Neuron (in vitro differentiated cells): Measurements from ENCODE around the gene SOD2.
"Not testable (repeated sequence)": the region's sequence is repeated elsewhere in the genome, so short reads cannot be mapped to it uniquely, and the experiment has no call there.

ENCODE experiments used
- H2AFZ ChIP-seq: one replicate; pipeline ENCODE4 v1.6.1; 2013; ENCODE audit warnings: low read depth, mild to moderate bottlenecking, inconsistent platforms, low read length, moderate library complexity
- H3K27me3 ChIP-seq: one replicate; pipeline ENCODE4 v1.6.1; 2013; ENCODE audit warnings: low read length; ENCODE audit not compliant: insufficient read depth
- H3K36me3 ChIP-seq: one replicate; pipeline ENCODE4 v1.6.1; 2013; ENCODE audit warnings: low read length; ENCODE audit not compliant: insufficient read depth
- H3K4me1 ChIP-seq: one replicate; pipeline ENCODE4 v1.6.1; 2013; ENCODE audit warnings: low read length; ENCODE audit not compliant: insufficient read depth
- H3K4me3 ChIP-seq: 2 replicates; pipeline ENCODE4 v1.5.1; 2013; ENCODE audit warnings: mild to moderate bottlenecking, low read length, moderate library complexity
- H3K9me3 ChIP-seq: one replicate; pipeline ENCODE4 v1.6.1; 2013; ENCODE audit warnings: low read length

The SOD2 gene

DNA sequence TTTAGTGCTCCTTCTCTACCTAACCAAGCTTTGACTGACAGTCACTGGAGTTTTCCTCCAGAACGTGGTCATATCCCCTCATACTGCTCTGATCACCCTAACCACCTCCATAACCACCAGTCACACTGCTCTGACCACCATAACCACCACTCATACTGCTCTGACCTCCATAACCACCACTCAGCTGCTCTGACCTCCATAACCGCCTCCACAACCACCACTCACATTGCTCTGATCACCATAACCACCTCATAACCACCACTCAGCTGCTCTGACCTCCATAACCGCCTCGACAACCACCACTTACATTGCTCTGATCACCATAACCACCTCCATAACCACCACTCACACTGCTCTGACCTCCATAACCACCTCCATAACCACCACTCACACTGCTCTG lies 17.6 kb upstream of the SOD2 start:
- not testable (repeated sequence) for H2AFZ ChIP-seq, H3K4me1 ChIP-seq, H3K4me3 ChIP-seq, H3K36me3 ChIP-seq, H3K9me3 ChIP-seq, H3K27me3 ChIP-seq

DNA sequence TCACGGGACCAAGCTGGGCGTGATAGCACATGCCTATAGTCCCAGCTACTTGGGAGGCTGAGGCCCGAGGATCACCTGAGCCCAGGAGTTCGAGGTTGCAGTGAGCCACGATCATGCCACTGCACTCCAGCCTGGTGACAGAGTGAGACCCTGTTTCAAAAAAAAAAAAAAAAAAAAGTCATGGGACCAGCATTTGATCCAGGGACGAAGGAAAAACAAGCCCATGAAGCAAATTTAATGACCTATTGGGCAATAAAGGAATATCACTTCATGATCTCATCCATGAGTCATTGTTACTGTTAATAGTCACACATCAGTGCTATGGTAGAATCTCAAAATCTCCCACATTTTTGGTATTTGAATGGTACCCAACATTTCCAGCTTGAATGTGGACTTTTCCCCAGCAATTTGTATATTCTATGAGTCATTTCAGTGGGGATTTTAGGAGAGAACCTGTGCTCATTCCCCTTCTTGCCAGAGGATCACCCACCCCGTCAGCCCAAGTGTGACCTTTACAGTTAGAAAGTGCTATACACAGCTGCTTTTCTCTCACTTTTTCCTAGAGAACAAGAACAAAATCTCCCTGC lies 8.5 kb upstream of the SOD2 start:
- H3K27me3 ChIP-seq = no peaks in the 10 kb centered on the region
- no peaks in the 10 kb centered on the region for H3K9me3 ChIP-seq
- H3K4me1 ChIP-seq = no peaks in the 10 kb centered on the region
- no peak overlapping the region for H2AFZ ChIP-seq
- H3K4me3 ChIP-seq = no peak overlapping the region
- H3K36me3 ChIP-seq = no peaks in the 10 kb centered on the region

- H3K9me3 ChIP-seq = no peaks in the 10 kb centered on the region
- no peak overlapping the region for H2AFZ ChIP-seq
- no peaks in the 10 kb centered on the region for H3K4me1 ChIP-seq
- H3K27me3 ChIP-seq = no peaks in the 10 kb centered on the region
- H3K4me3 ChIP-seq = no peak overlapping the region
- H3K36me3 ChIP-seq = no peaks in the 10 kb centered on the region
These were observed 7.9 kb upstream of the SOD2 start for GRCh38 chr6:159700970-159701369.

DNA sequence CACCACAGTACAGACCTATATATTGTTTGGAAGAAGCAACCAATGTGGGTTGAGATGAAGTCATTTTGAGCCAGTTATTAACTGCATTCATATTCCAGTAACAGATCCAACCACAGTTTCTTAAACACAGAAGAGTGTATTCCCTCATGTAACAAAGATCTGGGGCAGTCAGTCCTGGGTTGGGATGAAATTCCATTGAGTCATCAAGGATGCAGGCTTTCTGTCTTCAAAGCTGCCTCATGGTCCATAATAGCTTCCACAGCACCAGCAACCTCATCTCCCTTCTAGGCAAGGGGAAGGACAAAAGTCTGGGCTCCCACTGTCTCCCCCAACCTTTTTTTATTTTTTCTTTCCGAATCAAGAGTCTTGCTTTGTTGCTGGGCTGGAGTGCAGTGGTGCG lies 2.9 kb upstream of the SOD2 start:
- H3K36me3 ChIP-seq = no peaks in the 10 kb centered on the region

GRCh38 chr6:159693894-159694545 lies 979 bp upstream of the SOD2 start:
- Histone ChIP-seq H3K36me3 (peaks cover under 1% of the 10 kb centered on the region), H2AFZ (peak overlapping the region; percentile 70), H3K4me1 (peaks cover 26% of the 10 kb centered on the region), H3K27me3 (no peaks in the 10 kb centered on the region), H3K4me3 (peak overlapping the region; percentile 83), H3K9me3 (no peaks in the 10 kb centered on the region)

More for the DNA sequence above, 2.9 kb upstream of the SOD2 start:
- Histone ChIP-seq H3K27me3 (no peaks in the 10 kb centered on the region), H3K4me3 (no peak overlapping the region), H3K9me3 (no peaks in the 10 kb centered on the region), H3K4me1 (peaks cover 25% of the 10 kb centered on the region), H2AFZ (no peak overlapping the region)

GRCh38 chr6:159692303-159693127 lies 526 bp downstream of the SOD2 start:
- Histone ChIP-seq H3K9me3 (no peaks in the 10 kb centered on the region), H3K27me3 (no peaks in the 10 kb centered on the region), H3K36me3 (peaks cover 5% of the 10 kb centered on the region), H2AFZ (peak overlapping the region; percentile 52), H3K4me3 (peak overlapping the region; percentile 83), H3K4me1 (peaks cover 26% of the 10 kb centered on the region)

- no peak overlapping the region for H2AFZ ChIP-seq
- H3K4me1 ChIP-seq = peaks cover 26% of the 10 kb centered on the region
- no peaks in the 10 kb centered on the region for H3K27me3 ChIP-seq
- H3K36me3 ChIP-seq = peaks cover 10% of the 10 kb centered on the region
- no peaks in the 10 kb centered on the region for H3K9me3 ChIP-seq
- H3K4me3 ChIP-seq = peak overlapping the region; percentile 83
These were observed 1.1 kb downstream of the SOD2 start for GRCh38 chr6:159691963-159692287.

GRCh38 chr6:159691133-159691962 lies 1.7 kb downstream of the SOD2 start:
- peak overlapping the region; percentile 83 for H3K4me3 ChIP-seq
- H2AFZ ChIP-seq = no peak overlapping the region
- H3K9me3 ChIP-seq = no peaks in the 10 kb centered on the region
- no peaks in the 10 kb centered on the region for H3K27me3 ChIP-seq
- H3K36me3 ChIP-seq = peaks cover 13% of the 10 kb centered on the region
- peaks cover 26% of the 10 kb centered on the region for H3K4me1 ChIP-seq

DNA sequence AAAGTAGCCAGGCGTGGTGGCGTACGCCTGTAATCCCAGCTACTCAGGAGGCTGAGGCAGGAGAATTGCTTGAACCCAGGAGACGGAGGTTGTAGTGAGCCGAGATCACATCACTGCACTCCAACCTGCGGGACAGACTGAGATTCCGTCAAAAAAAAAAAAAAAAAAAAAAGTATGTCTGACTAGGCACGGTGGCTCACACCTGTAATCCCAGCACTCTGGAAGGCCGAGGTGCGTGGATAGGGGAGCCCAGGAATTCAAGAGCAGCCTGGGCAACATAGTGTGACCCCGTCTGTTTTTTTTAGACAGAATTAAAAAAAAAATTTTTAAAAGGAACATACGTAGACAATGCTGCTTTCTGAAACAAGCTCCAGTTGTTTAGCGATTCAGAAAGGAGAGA lies 2.9 kb downstream of the SOD2 start:
- not testable (repeated sequence) for H3K27me3 ChIP-seq
- H3K36me3 ChIP-seq = peaks cover 16% of the 10 kb centered on the region

DNA sequence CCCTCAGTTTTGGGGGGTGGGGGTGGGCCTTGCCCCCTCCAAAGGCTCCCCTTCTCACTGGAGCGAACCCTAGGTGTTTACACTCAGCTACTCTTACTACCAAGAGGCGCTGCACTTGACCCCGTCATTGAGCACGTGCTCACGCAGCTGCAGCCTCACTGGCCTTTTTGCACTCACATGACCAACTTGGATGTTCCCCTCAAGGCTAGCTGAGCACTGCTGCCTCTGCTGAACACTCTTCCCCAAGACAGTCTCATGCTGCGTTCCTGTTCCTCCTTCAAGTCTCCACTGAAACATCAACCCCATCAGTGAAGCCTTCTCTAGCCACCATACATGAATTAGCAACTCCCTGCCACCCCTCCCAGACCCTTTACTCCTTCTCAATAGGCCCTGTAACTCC lies 4.0 kb downstream of the SOD2 start:
- Histone ChIP-seq H3K4me1 (peaks cover 20% of the 10 kb centered on the region), H3K4me3 (no peak overlapping the region), H2AFZ (no peak overlapping the region), H3K9me3 (no peaks in the 10 kb centered on the region), H3K36me3 (peaks cover 22% of the 10 kb centered on the region), H3K27me3 (no peaks in the 10 kb centered on the region)

More for the DNA sequence above, 2.9 kb downstream of the SOD2 start:
- not testable (repeated sequence) for H3K4me3 ChIP-seq, H3K9me3 ChIP-seq, H2AFZ ChIP-seq
- H3K4me1 ChIP-seq = peaks cover 26% of the 10 kb centered on the region

DNA sequence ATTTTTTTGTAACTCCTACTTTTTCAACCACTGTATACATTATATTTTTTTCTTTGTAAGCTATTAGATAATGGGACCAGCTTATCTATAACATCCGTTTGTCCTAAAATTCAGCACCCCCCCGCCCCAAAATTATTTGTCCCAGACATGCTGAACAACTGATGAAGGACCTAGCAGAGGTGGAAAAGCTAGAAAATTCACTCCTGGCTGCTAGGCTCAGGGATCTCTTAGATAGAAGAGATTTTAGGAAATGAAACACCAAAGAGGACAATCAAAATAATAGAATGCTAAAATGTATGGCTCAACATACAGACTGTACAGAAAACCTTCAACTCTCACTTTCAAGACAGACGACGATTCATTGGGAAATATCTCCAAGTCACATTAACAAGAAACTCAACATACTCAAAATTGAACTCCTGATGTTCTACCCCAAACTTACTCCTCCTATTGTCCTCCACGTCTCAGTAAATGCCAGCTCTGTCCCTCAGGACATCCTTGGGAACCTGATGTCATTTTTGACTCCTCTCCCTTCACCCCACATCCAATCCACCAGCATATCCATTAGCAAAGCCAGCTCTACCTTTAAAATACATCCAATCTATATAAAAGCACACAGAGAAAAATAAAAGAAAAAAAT lies 4.7 kb downstream of the SOD2 start:
- Histone ChIP-seq H3K36me3 (peaks cover 29% of the 10 kb centered on the region), H2AFZ (no peak overlapping the region), H3K27me3 (no peaks in the 10 kb centered on the region), H3K4me1 (peaks cover 17% of the 10 kb centered on the region), H3K9me3 (no peaks in the 10 kb centered on the region), H3K4me3 (no peak overlapping the region)

DNA sequence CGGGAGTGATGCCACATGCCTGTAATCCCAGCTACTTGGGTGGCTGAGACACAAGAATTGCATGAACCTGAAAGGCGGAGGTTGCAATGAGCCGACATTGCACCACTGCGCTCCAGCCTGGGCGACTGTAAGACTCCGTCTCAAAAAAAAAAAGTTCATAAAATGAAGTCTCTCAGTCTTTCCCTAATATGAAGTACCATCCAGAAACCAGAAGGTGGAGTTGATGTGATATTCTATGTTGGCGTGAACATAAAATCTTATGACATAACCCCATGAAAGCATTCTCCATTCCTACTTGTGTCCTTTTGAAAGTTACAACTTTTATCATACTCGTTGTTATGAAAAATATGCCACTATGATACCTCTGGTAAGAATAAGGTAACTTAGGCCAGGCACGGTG lies 5.7 kb downstream of the SOD2 start:
- Histone ChIP-seq H3K4me1 (peaks cover 14% of the 10 kb centered on the region), H3K4me3 (no peak overlapping the region), H3K36me3 (peaks cover 36% of the 10 kb centered on the region), H3K27me3 (no peaks in the 10 kb centered on the region), H3K9me3 (no peaks in the 10 kb centered on the region), H2AFZ (no peak overlapping the region)
